Kidney capillary endothelial cell (primary cell): Measurements from ENCODE around the gene BICRAL.
A peak's percentile ranks its signal among the peaks of the same experiment; 100 is the strongest.
"Not testable (repeated sequence)": the region's sequence is repeated elsewhere in the genome, so short reads cannot be mapped to it uniquely, and the experiment has no call there.

Experiments used
- DNase-seq: peaks from one replicate; pipeline ENCODE4 v3.0.0-alpha.2; 2018; ENCODE audit warnings: low spot score

BICRAL gene

GRCh38 chr6:42764911-42765648 lies 16.8 kb upstream of the BICRAL start:
- no peak for DNase-seq

- DNase-seq = no peak
Measured at GRCh38 chr6:42766163-42766670, 15.6 kb upstream of the BICRAL start.

GRCh38 chr6:42769051-42769450 lies 12.8 kb upstream of the BICRAL start:
- no peak for DNase-seq

GRCh38 chr6:42769836-42770235 lies 12.0 kb upstream of the BICRAL start:
- DNase-seq = no peak

- DNase-seq = no peak
Measured at GRCh38 chr6:42771741-42772100, 10.1 kb upstream of the BICRAL start.

- no peak for DNase-seq
Measured at GRCh38 chr6:42774201-42774600, 7.7 kb upstream of the BICRAL start.

- not testable (repeated sequence) for DNase-seq
Measured at GRCh38 chr6:42774821-42775487, 6.9 kb upstream of the BICRAL start.

GRCh38 chr6:42777126-42777822 lies 4.6 kb upstream of the BICRAL start:
- no peak for DNase-seq

GRCh38 chr6:42778122-42778521 lies 3.7 kb upstream of the BICRAL start:
- no peak for DNase-seq

GRCh38 chr6:42779521-42779920 lies 2.3 kb upstream of the BICRAL start:
- no peak for DNase-seq

GRCh38 chr6:42781546-42781795 lies 381 bp upstream of the BICRAL start:
- no peak for DNase-seq

- peak; percentile 83 for DNase-seq
Measured at GRCh38 chr6:42782689-42783176, 881 bp downstream of the BICRAL start.

- DNase-seq = peak; percentile 58
Measured at GRCh38 chr6:42783177-42783875, 1.5 kb downstream of the BICRAL start.

GRCh38 chr6:42783876-42784642 lies 2.2 kb downstream of the BICRAL start:
- peak; percentile 26 for DNase-seq

- DNase-seq = no peak
Measured at GRCh38 chr6:42784717-42785498, 3.1 kb downstream of the BICRAL start.

- DNase-seq = no peak
Measured at GRCh38 chr6:42786525-42786985, 4.7 kb downstream of the BICRAL start.

GRCh38 chr6:42787063-42787472 lies 5.2 kb downstream of the BICRAL start:
- no peak for DNase-seq

GRCh38 chr6:42788671-42789070 lies 6.8 kb downstream of the BICRAL start:
- no peak for DNase-seq

GRCh38 chr6:42790549-42791181 lies 8.8 kb downstream of the BICRAL start:
- no peak for DNase-seq

- DNase-seq = no peak
Measured at GRCh38 chr6:42791706-42792320, 10.0 kb downstream of the BICRAL start.
